ENCODE results near the gene SEMA3D. TPM values are rescaled to one million over a fixed set of nuclear protein-coding genes. Genes with fewer than 3 reads are reported as not detected.

The SEMA3D gene
- total RNA-seq, 4 donors from 2014 or later = 1.4 to 1.6 (median 1.5) TPM; not detected in 1

- intact Hi-C loops (cut with DNase I; ENCODE audit: low total_unique reads) = no loop called here
These were observed 156.0 kb downstream of the SEMA3D start for GRCh38 chr7:85030893-85031292.

GRCh38 chr7:85025312-85025756 is 161.5 kb downstream of the SEMA3D start:
- intact Hi-C loops (cut with DNase I; ENCODE audit: low total_unique reads) = loop anchor here (2.0 to 5.0 kb wide), 2 partner anchors 1089 to 1568 kb away; no protein-coding TSS in a partner anchor
- Histone ChIP-seq H3K36me3 (no peaks in the 10 kb centered on the region), H3K27me3 (no peaks in the 10 kb centered on the region), H3K4me1 (peaks cover 0 to 5% (median 0%) of the 10 kb centered on the region in 4 donors), H3K27ac (no peak overlapping the region), H3K9me3 (no peaks in the 10 kb centered on the region), H3K4me3 (no peak overlapping the region)
- TF ChIP-seq CTCF (IDR thresholded peaks at IDR 0.05) (no peak), POLR2A (IDR thresholded peaks at IDR 0.05) (no peak), POLR2AphosphoS5 (IDR thresholded peaks at IDR 0.05) (no peak), EP300 (IDR thresholded peaks at IDR 0.05; ENCODE audit: low read depth) (no peak)
- in situ Hi-C loops (cut with MboI; ENCODE audit: low pct_ligation_motif_present in 1 of 4, low pct_unique_long_range_greater_than_20kb in 1 of 4, low sequenced_read_pairs in 3 of 4) = loop anchor here (10.0 to 25.0 kb wide), 6 partner anchors 512 to 1091 kb away; no protein-coding TSS in a partner anchor
- 54 to 60% methylated on average over 1 to 3 of the region's 3 CpGs for WGBS, 2 donors (ENCODE audit: low coverage in 1 of 2)
- peak; percentile 33 for DNase-seq

More at GRCh38 chr7:85030893-85031292, 156.0 kb downstream of the SEMA3D start:
- no peaks in the 10 kb centered on the region for H3K4me1 ChIP-seq
- no peak overlapping the region for H3K4me3 ChIP-seq
- no peak for DNase-seq
- in situ Hi-C loops (cut with MboI; ENCODE audit: low pct_ligation_motif_present in 1 of 4, low pct_unique_long_range_greater_than_20kb in 1 of 4, low sequenced_read_pairs in 3 of 4) = loop anchor here in 2 of 4 donors (25.0 kb wide), 3 partner anchors 506 to 806 kb away; no protein-coding TSS in a partner anchor
- TF ChIP-seq POLR2AphosphoS5 (IDR thresholded peaks at IDR 0.05) = no peak
- TF ChIP-seq CTCF (IDR thresholded peaks at IDR 0.05) = peak in 4 of 5 experiments; percentile 35 to 46 (median 40)
- H3K27me3 ChIP-seq = no peaks in the 10 kb centered on the region
- H3K36me3 ChIP-seq = no peaks in the 10 kb centered on the region
- H3K9me3 ChIP-seq = no peaks in the 10 kb centered on the region
- no peak overlapping the region for H3K27ac ChIP-seq

GRCh38 chr7:85023916-85024315 is 162.9 kb downstream of the SEMA3D start:
- Histone ChIP-seq H3K27ac (no peak overlapping the region), H3K9me3 (no peaks in the 10 kb centered on the region), H3K36me3 (no peaks in the 10 kb centered on the region), H3K4me1 (peaks cover 0 to 5% (median 0%) of the 10 kb centered on the region in 4 donors), H3K27me3 (no peaks in the 10 kb centered on the region), H3K4me3 (no peak overlapping the region)
- in situ Hi-C loops (cut with MboI; ENCODE audit: low pct_ligation_motif_present in 1 of 4, low pct_unique_long_range_greater_than_20kb in 1 of 4, low sequenced_read_pairs in 3 of 4) = loop anchor here (5.0 to 25.0 kb wide), 5 partner anchors 837 to 1089 kb away; partner anchors contain the start of gene SEMA3A (in 2 of the 4)
- no peak for DNase-seq
- intact Hi-C loops (cut with DNase I; ENCODE audit: low total_unique reads) = loop anchor here (2.0 kb wide), 1 partner anchor 1087 kb away; no protein-coding TSS in a partner anchor
- TF ChIP-seq POLR2A (IDR thresholded peaks at IDR 0.05) = no peak
- no peak for TF ChIP-seq EP300 (IDR thresholded peaks at IDR 0.05; ENCODE audit: low read depth)
- TF ChIP-seq POLR2AphosphoS5 (IDR thresholded peaks at IDR 0.05) = no peak
- TF ChIP-seq CTCF (IDR thresholded peaks at IDR 0.05) = no peak
- 74 to 76% methylated on average over 4 of the region's 4 CpGs for WGBS, 2 donors (ENCODE audit: low coverage in 1 of 2)

- peaks cover 0 to 5% (median 0%) of the 10 kb centered on the region in 4 donors for H3K4me1 ChIP-seq
- H3K4me3 ChIP-seq = no peak overlapping the region
- TF ChIP-seq CTCF (IDR thresholded peaks at IDR 0.05) (peak; percentile 58 to 73 (median 66)), POLR2AphosphoS5 (IDR thresholded peaks at IDR 0.05) (no peak)
- WGBS, 2 donors (ENCODE audit: low coverage in 1 of 2) = 21 to 28% methylated on average over 2 of the region's 2 CpGs
- no peak overlapping the region for H3K27ac ChIP-seq
- no peaks in the 10 kb centered on the region for H3K36me3 ChIP-seq
- DNase-seq = no peak
- H3K9me3 ChIP-seq = no peaks in the 10 kb centered on the region
- H3K27me3 ChIP-seq = no peaks in the 10 kb centered on the region
- intact Hi-C loops (cut with DNase I; ENCODE audit: low total_unique reads) (no loop called here), in situ Hi-C loops (cut with MboI; ENCODE audit: low pct_ligation_motif_present in 1 of 4, low pct_unique_long_range_greater_than_20kb in 1 of 4, low sequenced_read_pairs in 3 of 4) (loop anchor here (5.0 to 25.0 kb wide), 5 partner anchors 836 to 1088 kb away; partner anchors contain the start of gene SEMA3A (in 2 of the 4))
These were observed 163.7 kb downstream of the SEMA3D start for GRCh38 chr7:85023066-85023712.

Data from transverse colon (tissue), 4 donors.